ENCODE data around the gene NEUROG1. TPM values are rescaled to one million over a fixed set of nuclear protein-coding genes. Genes with fewer than 3 reads are reported as not detected.

NEUROG1 gene, protein sequence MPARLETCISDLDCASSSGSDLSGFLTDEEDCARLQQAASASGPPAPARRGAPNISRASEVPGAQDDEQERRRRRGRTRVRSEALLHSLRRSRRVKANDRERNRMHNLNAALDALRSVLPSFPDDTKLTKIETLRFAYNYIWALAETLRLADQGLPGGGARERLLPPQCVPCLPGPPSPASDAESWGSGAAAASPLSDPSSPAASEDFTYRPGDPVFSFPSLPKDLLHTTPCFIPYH
- not detected in 2 replicates for total RNA-seq

GRCh38 chr5:135535820-135536801 lies at the start of gene NEUROG1:
NEUROG1 (minus strand) TSS chr5:135535964; CDS start chr5:135535690, 274 bp downstream.

DNA sequence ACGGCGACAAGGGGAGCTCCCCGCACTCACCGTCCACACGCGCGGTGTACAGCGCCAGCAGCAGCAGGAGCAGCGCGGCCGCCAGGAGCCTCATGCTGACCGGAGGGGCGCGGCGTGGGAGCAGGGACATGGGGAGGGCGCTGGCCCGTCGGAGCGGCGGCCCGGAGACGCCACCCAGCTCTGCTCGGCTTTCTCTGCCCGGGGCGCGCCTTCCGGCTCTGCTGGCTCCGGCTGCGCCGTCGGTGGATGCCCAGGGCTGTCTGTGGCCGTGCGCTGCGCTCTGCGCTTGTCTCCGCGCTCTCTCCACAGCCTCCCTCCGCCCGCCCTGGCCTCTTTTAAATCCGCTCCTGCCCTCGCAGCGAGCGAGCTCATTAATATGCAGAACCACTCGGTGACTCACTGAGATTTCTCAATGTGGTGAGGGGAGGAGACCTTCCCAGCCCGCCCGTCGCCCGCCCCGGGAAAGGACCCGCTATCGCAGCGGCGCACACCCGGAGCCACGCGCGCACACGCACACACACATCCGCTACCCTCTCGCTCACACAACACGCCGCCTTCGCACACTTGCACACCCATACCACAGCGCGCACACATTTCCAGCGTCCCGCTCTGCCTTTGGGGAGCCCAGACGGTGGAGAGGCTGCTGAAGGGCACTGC lies 43.0 kb upstream of the NEUROG1 start, which contains the start of gene CXCL14:
Gene CXCL14, minus strand, starts transcription at position 307 of the 657 bp plus-strand sequence. Its CDS starts 213 bp downstream, at position 94.

Other genes starting within 250 kb of the NEUROG1 start
- gene MACROH2A1, start 136.7 kb downstream of the NEUROG1 start, total RNA-seq: 212 and 303 TPM in 2 replicates
- gene DCANP1, start 88.6 kb downstream of the NEUROG1 start, total RNA-seq: not detected in 2 replicates
- not detected in 2 replicates for gene TIFAB, start 83.6 kb downstream of the NEUROG1 start, total RNA-seq
- gene CXCL14, start 43.0 kb upstream of the NEUROG1 start, total RNA-seq: 1.1 and 1.7 TPM in 2 replicates